ENCODE results near the gene ABHD17B.

DNA sequence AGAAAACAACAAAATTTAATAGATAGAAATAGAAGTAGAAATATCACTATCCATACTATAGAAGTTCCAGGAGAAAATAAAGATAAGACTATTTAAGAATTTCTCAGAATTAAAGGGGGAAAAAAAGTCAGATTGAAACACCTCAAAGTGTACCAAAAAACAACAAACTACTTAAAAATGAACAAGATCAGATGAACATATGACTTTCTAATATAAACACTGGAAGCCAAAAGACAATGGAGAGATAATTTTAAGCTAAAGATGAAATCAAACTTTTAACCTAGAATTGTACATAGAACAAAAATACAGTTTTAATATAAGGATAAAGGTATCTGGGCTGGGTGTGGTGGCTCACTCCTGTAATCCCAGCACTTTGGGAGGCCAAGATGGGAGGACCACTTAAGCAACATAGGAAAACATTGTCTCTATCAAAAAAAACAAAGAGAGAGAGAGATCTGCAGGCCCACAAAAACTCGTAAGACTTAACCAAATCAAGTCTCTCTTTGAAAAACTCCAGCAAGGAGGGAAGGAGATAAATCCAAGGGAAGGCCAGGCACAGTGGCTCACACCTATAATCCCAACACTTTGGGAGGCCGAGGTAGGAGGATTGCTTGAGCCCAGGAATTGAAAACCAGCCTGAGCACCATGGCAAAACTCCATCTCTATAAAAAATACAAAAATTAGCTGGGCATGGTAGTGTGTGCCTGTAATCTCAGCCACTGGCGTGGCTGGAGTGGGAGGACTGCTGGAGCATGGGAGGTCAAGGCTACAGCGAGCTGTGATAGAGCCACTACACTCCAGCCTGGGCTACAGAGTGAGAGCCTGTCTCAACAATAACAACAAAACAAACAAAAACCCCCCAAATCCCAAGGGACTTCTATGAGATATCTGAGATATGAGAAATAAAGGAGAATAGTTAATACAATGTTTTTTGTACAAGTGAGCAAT lies 32.4 kb downstream of the ABHD17B start:
- no peak for TF ChIP-seq REST (IDR thresholded peaks at IDR 0.05; ENCODE audit: insufficient read depth in 1 of 2, low read depth in 2 of 2, low read length in 1 of 2)
- TF ChIP-seq, protein P1, sequence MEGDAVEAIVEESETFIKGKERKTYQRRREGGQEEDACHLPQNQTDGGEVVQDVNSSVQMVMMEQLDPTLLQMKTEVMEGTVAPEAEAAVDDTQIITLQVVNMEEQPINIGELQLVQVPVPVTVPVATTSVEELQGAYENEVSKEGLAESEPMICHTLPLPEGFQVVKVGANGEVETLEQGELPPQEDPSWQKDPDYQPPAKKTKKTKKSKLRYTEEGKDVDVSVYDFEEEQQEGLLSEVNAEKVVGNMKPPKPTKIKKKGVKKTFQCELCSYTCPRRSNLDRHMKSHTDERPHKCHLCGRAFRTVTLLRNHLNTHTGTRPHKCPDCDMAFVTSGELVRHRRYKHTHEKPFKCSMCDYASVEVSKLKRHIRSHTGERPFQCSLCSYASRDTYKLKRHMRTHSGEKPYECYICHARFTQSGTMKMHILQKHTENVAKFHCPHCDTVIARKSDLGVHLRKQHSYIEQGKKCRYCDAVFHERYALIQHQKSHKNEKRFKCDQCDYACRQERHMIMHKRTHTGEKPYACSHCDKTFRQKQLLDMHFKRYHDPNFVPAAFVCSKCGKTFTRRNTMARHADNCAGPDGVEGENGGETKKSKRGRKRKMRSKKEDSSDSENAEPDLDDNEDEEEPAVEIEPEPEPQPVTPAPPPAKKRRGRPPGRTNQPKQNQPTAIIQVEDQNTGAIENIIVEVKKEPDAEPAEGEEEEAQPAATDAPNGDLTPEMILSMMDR (IDR thresholded peaks at IDR 0.05) = no peak
- TF ChIP-seq POLR2AphosphoS5 (IDR thresholded peaks at IDR 0.05; ENCODE audit: low read depth, low read length) = no peak
- TF ChIP-seq TCF7L2 (IDR thresholded peaks at IDR 0.05; ENCODE audit: low read depth, low read length) = no peak
- no peak for TF ChIP-seq SIN3A (IDR thresholded peaks at IDR 0.05; ENCODE audit: borderline replicate concordance, insufficient read depth, low read depth, low read length)

All from Panc1 (cell line).